SW480 (cell line): ENCODE measurements around the gene OPTN.
A peak's percentile ranks its signal among the peaks of the same experiment; 100 is the strongest.
"Not testable (repeated sequence)": the region's sequence is repeated elsewhere in the genome, so short reads cannot be mapped to it uniquely, and the experiment has no call there.

Experiments
- DNase-seq: peaks from one replicate; pipeline ENCODE4 v3.0.0-alpha.2; 2016; ENCODE audit warnings: low spot score

The OPTN gene

GRCh38 chr10:13090289-13090688 lies 9.7 kb upstream of the OPTN start:
- no peak for DNase-seq

- DNase-seq = no peak
Measured at GRCh38 chr10:13091801-13092200, 8.2 kb upstream of the OPTN start.

- DNase-seq = no peak
Measured at GRCh38 chr10:13092291-13093102, 7.5 kb upstream of the OPTN start.

DNA sequence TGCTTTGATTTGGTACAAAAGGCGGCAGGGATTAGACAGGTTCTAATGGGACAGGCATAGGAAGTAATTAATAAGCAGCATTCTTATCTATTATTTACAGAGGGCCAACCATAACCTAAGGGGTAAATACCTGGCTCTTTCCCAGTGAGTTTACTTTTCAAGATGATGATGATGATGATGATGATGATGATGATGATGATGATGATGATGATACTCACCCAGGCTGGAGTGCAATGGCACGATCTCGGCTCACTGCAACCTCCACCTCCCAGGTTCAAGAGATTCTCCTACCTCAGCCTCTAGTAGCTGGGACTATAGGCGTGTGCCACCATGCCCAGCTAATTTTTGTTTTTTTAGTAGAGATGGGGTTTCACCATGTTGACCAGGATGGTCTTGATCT lies 5.9 kb upstream of the OPTN start:
- DNase-seq = not testable (repeated sequence)

- peak; percentile 21 for DNase-seq
Measured at GRCh38 chr10:13095094-13095493, 4.9 kb upstream of the OPTN start.

GRCh38 chr10:13095929-13096328 lies 4.0 kb upstream of the OPTN start:
- no peak for DNase-seq

- DNase-seq = peak; percentile 70
Measured at GRCh38 chr10:13099144-13099665, 758 bp upstream of the OPTN start.

DNA sequence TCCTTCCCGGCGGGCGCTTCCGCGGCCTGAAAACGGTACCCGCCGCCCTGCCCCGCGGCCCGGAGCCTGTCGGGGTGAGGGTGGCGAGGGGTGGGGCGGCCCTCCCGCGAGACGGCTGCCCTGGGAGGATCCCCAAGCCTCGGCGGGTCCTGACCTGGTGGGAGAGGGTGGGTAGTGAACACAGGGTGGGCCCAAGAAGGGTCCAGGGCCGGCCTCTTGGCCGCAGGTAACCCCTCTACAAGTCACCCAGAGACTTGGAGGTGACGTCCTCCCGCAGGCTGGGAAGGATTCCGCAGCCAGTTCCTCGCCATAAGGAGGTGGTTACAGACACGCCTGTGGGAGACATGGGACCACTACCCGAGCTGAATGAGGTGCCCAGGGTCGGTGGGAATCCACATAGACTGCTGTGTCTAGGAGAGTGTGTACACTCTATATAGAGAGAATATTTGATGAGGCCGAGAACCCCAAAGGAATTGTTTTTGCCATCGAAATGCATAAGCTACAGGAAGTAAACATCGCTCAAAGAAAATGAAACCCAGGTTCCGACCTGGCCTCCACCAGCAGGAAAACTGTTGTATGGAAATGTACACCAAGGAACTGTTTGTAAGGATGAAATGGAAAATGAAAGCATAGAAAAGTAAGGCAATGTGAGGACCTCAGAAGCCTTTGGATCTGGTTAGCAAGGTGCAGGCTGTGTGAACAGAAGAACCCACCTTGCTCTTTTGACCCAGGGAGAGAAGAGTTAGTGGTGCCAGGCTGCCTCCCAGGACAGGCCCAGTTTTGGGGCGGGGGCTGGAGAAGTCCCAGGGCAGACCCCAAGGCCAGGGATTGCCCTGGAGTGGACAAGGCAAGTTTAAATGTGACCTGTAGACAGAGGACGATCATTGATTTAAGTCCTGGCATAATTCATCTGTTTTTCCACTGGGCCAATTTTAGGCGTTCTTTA lies 659 bp downstream of the OPTN start:
- peak; percentile 21 for DNase-seq

DNA sequence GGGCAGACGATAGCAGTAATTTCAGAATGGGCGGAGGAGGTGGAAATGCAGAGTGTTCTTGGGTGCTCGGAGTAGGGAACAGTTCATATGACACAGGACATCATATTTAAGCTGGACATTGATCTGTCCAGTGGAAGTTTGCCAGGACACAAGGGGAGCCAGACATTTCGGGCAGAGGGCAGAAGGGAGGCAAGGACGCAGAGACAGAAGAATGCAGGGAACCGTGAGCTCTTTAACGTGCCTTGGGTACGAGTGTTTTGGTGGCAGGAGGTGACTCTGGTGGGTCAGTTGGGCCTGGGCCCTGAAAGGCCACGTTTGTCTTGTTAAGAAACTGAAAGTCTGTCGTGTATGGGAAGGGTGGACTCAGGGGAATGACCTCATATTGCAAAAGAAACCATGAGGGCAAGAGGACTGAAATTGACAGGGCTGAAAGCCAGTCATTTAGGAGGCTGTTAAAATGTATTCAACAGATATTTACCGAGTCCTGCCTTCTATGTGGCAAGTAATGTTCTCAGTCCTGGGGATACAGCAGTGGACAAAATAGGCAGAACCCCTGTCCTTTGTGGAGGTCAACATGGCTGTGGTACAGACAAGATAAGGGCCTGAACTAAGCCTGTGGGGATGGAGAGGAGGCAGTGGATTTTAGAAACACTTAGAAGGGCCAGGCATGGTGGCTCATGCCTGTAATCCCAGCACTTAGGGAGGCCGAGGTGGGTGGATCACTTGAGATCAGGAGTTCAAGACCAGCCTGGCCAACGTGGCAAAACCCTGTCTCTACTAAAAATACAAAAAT lies 2.2 kb downstream of the OPTN start:
- DNase-seq = no peak

DNA sequence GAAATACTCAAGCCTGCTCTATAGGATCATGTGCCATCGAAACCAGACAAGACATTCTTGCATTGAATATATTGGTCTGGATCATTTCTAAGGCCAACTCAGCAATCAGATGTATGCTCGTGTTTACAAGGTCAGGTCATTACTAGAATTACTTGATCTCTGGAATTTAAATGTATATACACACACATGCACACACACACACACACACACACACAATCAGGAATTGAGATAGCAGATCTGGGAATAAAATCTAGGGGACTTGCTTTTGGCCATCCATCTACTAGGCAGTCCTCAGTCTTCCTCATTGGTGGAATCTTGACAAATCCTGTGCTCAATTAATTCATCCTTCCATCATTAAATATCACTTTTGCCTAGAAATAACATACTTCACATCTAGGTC lies 3.6 kb downstream of the OPTN start:
- DNase-seq = no peak

- DNase-seq = no peak
Measured at GRCh38 chr10:13104697-13105096, 4.7 kb downstream of the OPTN start.

DNA sequence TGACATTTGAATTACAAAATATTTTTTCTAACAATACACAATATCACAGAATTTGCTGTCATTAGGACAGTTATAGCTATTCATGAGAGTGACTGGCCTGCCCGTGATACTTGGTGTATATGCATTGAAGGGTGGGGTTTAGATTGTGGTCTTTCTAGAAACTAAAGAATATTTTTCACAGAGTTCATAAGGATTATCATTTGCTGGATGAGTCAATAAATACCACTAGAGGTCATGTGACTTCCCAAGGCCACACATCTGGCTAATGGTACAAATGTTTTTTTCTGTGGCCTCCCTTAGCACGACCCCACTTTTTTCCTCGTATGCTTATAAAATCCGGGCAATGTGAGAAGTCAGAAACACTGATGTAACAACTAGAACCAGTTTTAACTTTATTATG lies 5.2 kb downstream of the OPTN start:
- DNase-seq = no peak

DNA sequence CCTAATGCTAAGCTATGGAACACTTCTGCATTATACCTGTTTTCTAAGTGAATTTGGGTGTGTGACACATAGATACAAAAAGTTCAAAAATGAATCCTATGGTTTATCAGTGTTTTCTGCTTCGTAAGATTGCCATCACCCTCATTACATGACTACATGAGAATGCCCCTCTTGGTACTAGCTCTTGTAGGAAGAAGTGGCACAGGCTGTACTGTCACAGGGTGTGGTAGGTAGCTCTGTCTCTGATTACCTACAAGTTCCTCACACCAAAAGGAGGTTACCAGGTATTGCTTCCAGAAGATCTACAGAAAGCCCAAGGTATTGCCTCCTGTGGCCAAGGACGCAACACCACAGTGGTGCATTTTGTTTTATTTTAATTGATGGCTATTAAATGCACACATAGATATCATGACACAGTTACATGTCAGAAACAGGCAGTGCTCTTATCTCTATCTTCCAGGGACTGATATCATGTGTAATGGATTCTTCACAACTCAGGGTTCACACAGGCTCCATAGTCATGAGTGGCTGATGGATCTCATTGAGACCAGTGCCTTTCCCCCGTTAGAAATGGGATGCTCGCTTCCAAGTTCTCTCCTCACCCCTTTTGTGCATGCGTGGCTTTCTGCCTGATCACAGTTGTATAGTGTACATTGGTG lies 6.6 kb downstream of the OPTN start:
- DNase-seq = no peak

- DNase-seq = no peak
Measured at GRCh38 chr10:13110908-13111307, 10.9 kb downstream of the OPTN start.

DNA sequence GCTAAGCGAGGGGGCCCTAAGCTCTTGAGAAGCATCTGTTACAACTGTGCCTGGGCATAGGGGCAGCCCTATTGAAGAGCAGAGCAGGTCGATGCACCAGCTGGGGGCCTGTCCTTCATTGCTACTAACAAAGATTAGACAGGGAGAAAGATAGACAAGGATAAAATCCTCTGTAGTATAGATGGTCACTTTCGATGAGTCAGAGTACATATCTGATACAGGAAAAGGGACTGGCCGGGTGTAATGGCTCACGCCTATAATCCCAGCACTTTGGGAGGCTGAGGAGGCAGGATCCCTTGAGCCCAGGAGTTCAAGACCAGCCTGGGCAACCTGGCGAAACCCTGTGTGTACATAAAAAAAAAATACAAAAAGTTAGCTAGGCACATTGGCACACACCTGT lies 13.6 kb downstream of the OPTN start:
- DNase-seq = no peak

DNA sequence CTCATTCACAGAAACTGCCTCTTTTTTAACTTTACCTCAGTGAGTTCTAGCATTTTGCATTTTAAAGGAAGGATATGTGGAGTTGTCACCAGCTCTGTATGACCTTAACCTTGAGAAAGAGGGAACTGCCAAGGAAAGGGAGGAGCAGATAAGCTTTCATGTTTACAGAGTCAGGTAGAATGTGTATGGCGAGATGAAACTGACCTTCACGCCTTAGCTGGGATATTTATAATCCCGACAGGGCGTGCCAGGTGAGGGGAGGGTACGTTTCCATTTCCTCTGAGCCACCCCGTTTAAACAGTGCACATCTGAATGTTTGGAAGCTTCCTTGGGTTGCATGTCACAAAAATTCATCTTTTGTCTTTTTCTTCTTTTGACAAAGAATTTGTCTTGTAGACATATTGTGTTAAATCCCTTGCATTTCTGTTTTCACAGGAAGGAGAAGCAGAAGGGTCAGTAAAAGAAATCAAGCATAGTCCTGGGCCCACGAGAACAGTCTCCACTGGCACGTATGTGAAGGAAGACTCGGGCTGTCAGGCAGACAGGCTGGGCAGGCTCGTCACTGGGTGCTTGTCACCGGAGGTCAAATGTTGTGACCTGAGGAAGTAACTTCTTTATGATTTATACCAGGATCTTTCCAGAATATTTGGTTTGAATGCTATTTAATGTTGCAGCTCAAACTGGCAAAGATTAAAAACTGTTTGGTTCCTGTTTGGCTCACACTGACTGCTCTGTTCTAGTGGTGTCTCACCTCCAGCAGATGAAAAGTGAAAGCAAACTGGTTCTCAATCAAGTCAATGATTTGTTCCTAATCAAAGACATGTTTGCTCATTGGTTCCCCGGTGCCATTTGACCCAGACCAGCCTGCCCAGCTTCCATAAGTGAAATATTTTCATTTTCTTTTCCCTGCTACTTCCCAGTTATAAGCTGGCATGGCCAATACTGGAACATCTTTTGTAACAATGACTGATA lies 16.2 kb downstream of the OPTN start:
- no peak for DNase-seq

DNA sequence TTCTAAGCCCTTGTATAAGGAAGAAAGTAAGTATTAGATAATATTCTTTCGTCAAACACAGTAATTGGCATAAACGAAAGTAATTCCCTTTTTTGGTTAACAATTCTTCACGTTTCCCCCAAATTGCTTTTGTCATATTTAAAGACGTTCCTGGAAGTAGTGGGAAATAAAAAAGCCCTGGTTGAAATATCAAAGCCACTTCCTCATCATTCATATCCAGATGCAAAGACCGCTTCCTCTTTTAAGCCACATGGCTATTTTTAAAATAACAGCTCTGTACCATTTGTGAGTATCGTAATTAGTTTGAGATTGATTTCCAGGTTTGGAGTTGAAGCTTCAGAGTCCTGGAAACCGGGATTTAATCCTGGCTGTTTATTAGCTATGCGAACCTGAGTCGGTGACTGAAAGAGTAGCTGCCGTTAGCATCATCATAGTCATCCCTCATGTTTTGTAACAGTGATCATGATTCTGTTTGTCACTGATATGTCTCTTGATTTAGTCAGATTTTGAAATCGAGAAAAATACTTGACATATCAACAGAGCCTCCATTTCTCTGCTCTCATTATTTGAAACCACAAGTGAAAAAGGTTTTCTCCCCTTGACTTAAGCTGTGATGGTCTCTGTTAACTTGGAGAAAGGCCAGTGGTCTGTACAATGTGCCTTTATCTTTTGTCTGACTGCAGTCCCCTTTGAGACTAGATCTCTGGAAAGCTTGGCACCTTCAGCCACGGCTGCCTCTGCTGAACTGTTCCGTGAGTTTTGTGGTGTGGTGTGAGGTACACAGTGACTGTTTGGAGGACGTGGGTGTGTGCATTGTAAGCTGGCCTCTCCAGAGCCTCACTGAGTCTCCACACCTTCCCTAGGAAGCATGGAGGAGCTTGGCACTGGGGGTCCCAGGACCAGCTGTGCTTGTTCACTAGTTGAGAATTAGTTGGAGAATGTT lies 18.1 kb downstream of the OPTN start:
- no peak for DNase-seq

DNA sequence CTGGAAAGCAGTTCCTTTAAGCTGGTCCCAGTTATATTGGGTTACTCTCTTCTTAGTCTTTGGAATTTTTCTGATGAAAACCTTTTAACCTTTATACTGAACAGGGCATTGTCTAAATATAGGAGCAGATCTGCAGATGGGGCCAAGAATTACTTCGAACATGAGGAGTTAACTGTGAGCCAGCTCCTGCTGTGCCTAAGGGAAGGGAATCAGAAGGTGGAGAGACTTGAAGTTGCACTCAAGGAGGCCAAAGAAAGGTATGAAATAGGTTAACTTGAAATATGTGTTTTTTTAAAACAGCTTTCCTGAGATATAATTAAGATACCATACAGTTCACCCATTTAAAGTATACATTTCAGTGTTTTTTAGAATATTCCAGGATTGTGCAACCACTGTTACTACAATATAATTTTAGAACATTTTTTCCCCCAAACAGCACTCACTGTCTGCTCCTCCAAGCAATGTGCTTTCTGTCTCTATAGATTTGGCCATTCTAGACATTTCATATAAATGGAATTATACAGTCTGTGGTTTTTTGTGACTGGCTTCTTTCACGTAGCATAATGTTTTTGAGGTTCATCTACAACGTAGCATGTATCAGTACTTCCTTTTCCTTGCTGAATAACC lies 18.9 kb downstream of the OPTN start:
- no peak for DNase-seq
